22Rv1 (cell line): ENCODE results near the gene NOS1AP.

Source experiments
- H3K27ac ChIP-seq: fragments of 450-650 bp; 2 replicates; pipeline ENCODE4 v1.5.1; 2017
- ZFX ChIP-seq: fragments of 450-650 bp; IDR thresholded peaks from 2 replicates; pipeline ENCODE4 v1.6.1; 2017; ENCODE audit warnings: antibody characterized with exemption, borderline replicate concordance
- TF ChIP-seq, protein P1 (sequence below): fragments of 450-650 bp; IDR thresholded peaks from 2 replicates; pipeline ENCODE4 v1.5.1; 2017; ENCODE audit warnings: mild to moderate bottlenecking

NOS1AP gene

DNA sequence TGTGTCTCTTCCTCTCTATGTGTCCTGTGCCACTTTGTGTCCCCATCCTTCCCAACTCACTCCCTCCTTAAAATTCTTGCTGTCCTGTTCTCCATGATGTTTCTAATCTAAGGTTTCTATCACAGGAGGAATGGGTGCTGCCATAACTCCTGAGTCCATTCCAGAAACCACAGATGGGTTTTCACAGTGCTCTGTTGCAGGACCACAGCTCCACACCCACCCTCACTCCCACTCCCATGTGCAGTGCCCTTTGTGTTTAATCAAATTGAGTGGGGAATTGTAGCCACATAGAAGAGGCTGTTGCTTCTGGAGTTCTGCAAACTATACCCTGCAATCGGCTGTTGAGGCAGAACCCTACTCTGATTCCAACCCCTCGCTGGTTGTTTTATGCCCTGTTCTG lies 165.1 kb downstream of the NOS1AP start:
- TF ChIP-seq ZFX, result no peak
- TF ChIP-seq, protein P1, sequence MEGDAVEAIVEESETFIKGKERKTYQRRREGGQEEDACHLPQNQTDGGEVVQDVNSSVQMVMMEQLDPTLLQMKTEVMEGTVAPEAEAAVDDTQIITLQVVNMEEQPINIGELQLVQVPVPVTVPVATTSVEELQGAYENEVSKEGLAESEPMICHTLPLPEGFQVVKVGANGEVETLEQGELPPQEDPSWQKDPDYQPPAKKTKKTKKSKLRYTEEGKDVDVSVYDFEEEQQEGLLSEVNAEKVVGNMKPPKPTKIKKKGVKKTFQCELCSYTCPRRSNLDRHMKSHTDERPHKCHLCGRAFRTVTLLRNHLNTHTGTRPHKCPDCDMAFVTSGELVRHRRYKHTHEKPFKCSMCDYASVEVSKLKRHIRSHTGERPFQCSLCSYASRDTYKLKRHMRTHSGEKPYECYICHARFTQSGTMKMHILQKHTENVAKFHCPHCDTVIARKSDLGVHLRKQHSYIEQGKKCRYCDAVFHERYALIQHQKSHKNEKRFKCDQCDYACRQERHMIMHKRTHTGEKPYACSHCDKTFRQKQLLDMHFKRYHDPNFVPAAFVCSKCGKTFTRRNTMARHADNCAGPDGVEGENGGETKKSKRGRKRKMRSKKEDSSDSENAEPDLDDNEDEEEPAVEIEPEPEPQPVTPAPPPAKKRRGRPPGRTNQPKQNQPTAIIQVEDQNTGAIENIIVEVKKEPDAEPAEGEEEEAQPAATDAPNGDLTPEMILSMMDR, result no peak
- H3K27ac ChIP-seq, result no peak overlapping the region

DNA sequence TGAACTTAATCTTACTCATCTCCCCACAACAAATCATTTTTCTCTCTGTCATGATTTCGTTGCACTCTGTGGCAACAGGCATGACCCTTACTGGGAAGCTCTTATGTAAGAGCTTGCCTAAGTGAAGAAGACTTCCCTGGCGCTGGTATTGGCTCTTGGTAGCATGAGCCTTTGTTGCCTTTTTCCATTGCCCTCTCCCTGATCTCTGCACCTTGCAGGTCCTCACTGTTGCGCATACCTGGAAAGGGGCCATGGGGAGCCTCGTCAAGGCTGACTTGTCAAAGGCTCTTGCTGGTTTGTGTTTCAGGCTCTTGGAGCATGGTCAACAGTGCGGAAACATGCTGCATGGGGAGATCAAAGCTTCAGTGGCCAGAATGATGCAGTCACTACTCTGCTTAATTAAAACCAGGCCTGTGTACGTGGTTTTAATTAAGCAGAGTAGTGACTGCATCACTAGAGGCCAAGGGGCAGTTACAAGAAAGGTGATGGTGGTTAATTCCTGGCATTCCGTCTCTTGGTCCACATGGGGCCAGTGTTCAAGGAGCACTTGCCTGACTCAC lies 165.8 kb downstream of the NOS1AP start:
- no peak overlapping the region for H3K27ac ChIP-seq
- TF ChIP-seq, protein P1, result no peak
- TF ChIP-seq ZFX, result no peak

DNA sequence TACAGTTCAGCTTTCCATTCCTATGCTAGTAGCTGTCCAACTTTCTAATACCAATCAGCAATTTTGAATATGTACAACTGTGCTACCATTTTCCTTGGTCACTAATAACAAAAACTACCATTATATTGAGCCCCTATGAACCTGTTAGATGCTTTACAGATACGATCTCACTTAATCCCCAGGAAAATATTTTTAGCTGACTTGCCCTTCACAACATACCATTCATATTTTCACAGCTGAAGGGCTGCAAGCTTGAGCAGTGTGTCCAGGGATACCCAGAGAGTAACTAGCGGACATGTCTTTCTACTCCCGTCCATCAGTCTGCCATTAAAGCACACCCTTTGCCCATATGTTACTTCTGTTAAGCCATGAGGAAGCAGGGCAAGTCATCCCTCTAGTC lies 166.7 kb downstream of the NOS1AP start:
- TF ChIP-seq ZFX, result no peak
- TF ChIP-seq, protein P1, result no peak
- no peak overlapping the region for H3K27ac ChIP-seq

DNA sequence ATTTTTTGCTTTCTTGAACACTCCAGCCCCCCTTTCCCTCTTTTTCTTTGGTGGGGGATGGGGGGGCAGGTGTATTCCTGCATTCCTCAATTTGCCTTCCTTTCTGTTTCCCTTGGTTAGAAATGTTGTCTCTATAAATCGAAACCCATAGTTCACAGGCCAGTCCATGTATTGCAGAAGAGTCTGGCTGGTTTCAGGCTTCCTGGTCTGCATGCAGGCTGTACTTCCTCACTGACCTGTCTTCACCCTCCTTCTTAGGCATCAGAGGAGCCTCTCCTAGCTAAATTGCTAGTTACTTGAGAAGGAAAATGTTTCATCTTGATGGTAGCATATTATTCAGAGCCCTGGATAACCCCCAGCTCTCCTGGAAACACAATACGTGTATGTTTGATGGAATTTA lies 167.1 kb downstream of the NOS1AP start:
- TF ChIP-seq, protein P1, result no peak
- no peak for TF ChIP-seq ZFX
- no peak overlapping the region for H3K27ac ChIP-seq

DNA sequence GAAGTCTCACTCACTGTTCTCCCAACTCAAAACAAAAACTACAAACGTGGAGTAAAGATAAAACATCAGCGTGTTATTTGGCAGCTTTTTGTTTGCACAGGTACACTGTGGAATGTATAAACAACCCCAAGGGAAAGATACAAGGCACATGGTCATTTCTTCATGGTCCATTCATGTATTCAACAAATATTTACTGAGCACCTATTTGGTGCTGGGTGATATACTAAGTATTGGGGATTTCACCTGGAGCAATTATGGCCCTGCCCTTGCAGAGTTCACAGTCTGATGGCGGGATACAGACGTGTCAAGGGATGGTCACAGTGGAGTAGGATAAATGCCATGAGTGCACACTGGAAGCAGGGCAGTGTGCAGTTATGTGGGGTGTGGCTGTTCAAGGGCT lies 171.1 kb downstream of the NOS1AP start:
- TF ChIP-seq, protein P1, result no peak
- no peak for TF ChIP-seq ZFX
- no peak overlapping the region for H3K27ac ChIP-seq

DNA sequence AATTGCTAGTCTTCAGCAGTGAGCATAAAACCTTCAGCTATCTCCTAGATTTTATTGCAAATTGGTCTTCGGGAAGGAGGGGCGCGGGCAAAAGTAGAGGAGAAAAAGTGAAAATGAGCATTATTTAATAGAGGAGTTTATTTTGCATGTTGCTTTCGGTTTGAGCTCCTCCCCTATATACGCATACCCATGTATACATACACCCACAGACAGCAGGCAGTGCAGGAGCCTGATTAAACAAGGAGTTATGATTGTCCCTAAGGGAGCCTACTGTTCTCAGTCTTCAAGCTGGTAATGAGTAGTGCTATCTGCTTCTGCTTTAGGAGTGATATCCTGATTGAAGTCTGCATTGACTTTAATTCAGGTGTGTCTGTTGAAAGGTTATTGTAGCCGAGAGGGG lies 173.3 kb downstream of the NOS1AP start:
- TF ChIP-seq ZFX, result no peak
- TF ChIP-seq, protein P1, result no peak
- no peak overlapping the region for H3K27ac ChIP-seq

DNA sequence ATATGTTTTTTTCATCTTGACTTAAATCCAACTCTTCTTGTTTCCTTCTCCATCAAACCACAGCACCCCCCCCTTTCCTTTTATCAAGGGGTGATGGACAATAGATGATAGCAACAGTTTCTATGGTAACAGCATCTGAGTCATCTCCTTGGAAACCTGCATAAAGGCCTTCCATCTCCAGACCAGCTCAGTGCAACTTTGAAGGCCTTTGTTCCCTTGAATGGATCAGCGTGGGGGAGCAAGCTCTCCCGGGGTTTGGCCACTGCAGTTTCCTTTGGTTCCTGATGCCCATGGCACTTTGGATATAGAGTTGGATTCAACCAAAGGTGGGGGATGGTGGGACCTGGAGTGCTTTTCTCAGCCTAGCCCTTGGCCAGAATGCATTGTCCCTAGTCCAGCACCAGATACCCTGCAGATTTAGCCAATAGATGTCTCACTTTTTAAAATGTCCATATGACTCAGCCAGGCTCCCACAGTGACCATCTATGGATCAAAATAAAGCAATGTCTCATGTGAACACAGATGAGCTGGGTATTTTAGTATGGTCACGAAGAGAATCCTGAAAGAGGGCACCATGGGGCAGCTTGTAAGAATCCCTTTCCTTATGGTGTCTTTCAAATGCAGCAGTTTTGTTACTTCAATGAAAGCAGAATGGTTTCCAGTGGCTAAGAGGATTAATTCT lies 179.5 kb downstream of the NOS1AP start:
- no peak overlapping the region for H3K27ac ChIP-seq
- TF ChIP-seq, protein P1, result no peak
- TF ChIP-seq ZFX, result no peak
